TTC549 (cell line): Measurements from ENCODE around the gene TGFB1I1.
"Not testable (repeated sequence)": the region's sequence is repeated elsewhere in the genome, so short reads cannot be mapped to it uniquely, and the experiment has no call there.

Source experiments
- FAIRE-seq: peaks from 2 replicates; lab custom pipeline; 2012; peaks lifted over from hg19 to GRCh38; lab: Jason Lieb, UNC

The TGFB1I1 gene

DNA sequence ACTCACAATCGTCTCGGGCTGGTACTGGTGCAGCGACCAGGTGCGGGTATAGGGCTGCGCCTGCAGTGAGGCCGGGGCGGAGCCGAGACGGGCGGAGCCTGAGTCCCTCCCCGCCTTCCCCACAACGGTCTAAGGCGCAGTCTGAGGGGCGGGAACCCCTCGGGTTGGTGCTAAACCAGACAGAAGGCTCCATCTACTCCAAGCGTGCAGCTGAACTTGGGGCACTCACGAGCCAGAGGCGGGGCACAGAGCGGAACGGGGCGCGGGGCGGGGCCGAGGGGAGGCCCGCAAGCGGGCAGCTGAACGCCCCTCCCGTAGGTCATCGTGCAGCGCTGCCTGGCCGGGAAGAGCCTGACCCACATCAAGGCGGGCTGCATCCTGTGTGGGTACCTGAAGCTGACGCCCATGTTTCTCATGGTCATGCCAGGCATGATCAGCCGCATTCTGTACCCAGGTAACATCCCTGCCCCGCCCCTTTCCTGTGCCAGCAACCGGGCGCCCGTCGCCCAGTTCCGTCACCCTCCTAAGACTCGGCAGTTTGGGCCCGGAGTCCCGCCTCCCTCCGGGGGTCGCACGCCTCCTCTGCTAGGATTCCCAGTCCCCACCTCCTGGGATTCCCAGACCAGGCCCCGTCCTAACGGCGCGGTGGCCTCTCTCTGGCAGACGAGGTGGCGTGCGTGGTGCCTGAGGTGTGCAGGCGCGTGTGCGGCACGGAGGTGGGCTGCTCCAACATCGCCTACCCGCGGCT, 15.9 kb downstream of the TGFB1I1 start:
- no peak for FAIRE-seq

DNA sequence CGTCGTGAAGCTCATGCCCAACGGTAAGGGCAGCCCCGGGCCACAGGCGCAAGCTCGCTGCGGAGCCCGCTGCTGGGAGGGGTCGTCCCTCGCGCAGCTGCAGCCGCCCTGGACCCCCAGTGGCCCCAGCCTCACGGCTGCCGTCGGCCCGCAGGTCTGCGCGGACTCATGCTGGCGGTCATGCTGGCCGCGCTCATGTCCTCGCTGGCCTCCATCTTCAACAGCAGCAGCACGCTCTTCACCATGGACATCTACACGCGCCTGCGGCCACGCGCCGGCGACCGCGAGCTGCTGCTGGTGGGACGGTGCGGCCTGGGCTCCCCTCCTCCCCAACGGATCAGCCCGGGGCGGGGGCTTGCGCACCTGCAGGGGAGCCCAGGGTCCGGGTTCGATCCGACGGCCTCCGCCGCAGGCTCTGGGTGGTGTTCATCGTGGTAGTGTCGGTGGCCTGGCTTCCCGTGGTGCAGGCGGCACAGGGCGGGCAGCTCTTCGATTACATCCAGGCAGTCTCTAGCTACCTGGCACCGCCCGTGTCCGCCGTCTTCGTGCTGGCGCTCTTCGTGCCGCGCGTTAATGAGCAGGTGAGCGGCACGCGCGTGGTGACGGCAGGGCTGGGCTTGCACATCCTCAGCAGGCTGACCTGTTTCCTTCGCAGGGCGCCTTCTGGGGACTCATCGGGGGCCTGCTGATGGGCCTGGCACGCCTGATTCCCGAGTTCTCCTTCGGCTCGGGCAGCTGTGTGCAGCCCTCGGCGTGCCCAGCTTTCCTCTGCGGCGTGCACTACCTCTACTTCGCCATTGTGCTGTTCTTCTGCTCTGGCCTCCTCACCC, 16.7 kb downstream of the TGFB1I1 start:
- no peak for FAIRE-seq

DNA sequence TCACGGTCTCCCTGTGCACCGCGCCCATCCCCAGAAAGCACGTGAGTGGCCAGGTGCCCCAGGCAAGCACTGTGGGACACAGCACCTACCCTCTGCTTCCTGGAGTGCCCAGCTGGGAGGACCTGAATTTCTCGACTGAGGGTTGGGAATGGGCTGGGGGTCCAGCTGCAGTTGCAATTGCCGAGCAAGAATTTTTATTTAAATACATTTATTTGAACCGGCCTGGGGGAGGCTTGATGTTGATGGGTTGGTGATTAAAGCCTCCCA, 17.3 kb downstream of the TGFB1I1 start:
- FAIRE-seq, result no peak

DNA sequence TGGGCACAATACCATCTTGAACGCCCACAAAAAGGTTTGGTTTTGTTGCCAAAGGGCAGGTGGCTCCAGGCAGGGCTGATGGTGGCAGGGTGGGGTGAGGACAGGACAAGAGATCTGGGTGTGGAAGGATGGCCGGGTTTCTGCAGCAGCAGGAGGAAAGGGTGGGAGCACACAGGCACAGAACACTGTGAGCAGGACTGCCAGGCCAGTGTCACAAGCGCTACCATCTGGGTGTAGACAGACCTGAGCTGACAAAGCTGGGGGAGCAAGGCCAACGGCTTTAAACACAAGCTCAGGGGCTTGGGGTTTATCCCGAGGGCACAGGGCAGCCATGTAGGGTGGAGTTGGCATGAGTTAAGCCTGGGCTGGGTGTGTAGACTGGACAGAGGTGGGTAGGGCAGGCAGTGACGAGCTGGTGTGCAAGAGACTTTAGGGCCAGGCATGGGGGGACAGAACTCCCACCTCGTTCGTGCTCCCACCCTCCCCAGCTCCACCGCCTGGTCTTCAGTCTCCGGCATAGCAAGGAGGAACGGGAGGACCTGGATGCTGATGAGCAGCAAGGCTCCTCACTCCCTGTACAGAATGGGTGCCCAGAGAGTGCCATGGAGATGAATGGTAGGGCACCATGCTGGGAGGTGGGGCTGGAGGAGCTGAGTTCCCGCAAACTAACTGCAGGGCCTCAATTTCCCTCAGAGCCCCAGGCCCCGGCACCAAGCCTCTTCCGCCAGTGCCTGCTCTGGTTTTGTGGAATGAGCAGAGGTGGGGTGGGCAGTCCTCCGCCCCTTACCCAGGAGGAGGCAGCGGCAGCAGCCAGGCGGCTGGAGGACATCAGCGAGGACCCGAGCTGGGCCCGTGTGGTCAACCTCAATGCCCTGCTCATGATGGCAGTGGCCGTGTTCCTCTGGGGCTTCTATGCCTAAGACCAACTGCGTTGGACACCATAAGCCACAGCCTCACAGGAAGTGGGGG, 17.9 kb downstream of the TGFB1I1 start:
- FAIRE-seq, result no peak

DNA sequence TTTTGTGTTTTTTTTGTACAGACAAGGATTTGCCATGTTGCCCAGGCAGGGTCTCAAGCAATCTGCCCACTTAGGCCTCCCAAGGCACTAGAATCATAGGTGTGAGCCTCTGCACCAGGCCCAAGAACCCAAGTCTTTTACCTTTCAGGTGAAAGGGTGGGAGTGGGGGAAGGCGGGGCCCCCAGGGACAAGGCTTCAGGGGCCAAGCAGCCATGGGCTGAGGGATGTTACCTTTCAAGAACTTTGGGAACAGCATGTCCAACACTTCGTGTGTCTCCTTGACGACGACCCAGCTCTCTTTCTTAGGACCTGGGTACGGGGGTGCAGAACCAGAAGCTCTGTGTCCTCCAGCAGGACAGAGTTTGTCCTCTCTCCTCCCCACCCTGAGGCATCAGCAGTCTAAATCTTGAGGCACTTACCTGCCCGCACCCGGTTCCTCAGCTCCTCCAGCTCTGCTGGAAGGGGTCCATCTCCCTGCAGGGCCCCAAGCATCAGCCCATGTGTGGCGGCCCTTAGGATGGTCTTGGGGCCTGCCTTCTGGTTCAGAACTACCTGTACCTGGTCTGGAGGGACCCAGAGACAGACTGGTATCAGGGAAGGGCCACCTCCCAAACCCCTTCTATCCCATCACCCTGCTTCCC, 19.9 kb downstream of the TGFB1I1 start:
- no peak for FAIRE-seq

DNA sequence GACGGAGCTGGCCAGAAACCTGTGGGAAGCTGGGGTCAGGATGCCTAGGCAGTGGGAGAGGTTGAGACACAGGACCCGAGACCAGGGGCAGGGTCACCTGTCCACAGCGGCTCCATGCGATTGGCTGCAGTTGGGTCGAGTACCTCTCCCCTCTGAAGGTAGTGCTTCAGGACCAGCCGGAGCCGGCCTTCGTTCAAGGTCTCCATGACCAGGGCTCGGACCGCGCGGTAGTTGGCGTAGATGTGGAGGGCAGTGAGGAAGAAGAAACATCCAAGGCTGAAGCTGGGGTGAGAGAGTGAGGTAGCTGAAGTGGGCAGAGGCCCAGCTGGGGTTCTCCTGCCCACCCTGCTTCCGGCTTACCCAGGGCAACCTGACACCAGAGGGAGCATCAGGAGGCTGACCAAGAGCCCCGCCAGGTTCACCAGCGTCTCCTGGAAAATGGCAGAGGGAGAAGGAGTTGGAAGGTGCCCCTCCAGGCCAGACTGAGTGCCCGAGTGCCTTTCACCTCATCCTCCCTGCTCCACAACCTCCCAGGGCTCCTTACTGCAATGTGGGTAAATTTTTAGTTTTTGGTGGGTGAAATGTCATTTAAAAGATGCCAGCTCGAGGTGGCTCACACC, 21.7 kb downstream of the TGFB1I1 start:
- FAIRE-seq, result no peak

DNA sequence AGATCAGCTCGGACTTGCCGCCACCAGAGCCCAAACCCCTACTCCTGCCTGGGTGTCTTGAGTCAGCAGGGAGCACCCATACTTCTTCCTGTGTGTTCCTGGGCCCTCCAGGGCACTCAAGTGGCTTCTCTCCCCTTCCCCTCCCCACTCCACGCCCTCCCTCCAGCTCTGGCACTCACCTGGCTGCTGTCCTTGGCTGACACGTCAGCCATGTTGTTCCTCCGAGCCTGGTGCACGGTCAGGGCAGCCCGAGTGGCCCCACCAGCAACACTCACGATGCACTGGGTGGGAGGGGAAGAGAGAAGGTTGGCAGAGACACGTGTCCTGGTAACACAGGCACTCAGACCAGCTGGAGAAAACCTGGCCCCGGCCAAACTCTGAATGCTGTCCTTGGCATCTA, 24.7 kb downstream of the TGFB1I1 start:
- FAIRE-seq, result no peak

DNA sequence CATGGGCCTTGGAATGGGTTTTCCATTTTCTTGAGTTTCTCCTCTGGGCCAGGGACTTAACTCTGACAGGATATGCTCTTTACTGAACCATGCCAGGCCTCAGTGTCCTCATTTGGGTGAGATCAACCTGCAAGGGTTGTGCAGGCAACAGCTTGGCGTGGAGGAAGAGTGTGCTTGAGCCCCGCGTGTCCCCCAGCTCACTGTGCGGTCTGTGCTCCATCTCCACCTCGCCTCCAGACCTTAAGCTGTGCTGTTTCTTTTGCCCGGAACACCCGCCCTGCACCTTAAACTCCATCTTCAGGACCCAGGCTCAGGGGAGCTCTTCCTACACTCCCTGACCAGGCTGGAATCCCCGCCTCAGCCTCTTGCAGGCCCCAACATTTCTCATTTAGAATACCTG, 26.5 kb downstream of the TGFB1I1 start:
- FAIRE-seq, result no peak

DNA sequence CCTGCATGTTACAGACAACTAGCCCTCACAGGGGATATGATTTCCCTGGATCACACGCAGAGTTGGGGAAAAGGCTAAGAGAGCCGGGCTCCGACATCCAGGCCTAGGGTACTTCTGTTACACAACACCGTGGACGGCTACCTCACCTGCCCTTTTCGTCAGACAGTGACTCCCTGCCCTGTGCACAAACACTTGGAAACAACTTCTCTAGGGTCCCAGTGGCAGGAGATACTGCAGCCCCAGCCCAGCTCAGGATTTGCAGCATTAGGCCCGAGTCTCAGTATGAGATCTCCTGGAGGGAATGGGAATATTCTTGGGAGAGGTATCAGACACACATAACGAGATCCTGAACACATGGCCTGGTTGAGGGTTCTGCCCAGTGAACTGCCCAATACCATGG, 28.0 kb downstream of the TGFB1I1 start:
- no peak for FAIRE-seq

DNA sequence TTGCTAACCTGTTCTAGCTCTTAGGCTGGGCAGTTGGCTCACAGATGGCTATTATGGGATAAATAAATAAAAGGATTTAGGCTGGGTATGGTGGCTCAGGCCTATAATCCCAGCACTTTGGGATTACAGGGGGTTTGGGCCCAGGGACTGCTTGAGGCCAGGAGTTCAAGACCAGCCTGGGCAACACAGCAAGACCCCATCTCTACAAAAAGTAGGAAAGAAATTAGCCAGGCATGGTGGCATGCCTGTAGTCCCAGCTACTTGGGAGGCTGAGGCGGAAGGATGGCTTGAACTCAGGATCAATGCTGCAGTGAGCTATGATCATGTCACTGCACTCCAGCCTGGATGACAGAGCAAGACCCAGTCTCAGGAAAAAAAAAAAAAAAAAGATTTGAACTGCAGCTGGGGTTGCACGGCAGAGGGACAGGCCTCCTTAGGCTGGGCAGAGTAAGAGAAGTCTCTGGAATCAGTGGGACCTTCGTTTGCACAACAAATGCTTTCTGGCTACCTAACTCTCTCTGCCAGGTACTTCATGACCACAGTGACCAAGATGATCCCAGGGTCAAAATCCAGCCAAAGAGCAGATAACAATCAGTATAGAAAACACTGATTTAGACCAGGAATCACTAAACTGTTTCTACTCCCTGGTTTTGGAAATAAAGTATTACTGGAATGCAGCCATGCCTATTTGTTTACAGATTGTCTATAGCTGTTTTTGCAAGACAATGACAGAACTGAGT, 29.4 kb downstream of the TGFB1I1 start:
- no peak for FAIRE-seq

DNA sequence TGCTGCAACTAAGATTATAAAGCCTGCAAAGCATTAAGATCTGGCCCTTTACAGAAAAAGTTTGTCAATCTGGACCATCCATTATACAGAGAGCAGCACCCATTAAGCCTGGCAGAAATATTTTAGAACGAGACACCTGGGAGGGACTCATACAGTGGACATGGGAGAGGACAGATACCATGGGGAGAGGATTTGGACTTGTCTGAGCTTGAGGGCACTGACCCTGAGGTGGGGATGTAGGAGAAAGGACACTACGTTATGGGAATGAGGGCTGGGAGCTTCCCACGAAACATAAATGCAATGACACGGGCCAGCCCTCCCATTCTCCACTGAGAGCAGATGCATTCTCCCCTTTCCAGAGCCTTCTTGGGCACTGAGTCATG, 30.0 kb downstream of the TGFB1I1 start:
- no peak for FAIRE-seq

DNA sequence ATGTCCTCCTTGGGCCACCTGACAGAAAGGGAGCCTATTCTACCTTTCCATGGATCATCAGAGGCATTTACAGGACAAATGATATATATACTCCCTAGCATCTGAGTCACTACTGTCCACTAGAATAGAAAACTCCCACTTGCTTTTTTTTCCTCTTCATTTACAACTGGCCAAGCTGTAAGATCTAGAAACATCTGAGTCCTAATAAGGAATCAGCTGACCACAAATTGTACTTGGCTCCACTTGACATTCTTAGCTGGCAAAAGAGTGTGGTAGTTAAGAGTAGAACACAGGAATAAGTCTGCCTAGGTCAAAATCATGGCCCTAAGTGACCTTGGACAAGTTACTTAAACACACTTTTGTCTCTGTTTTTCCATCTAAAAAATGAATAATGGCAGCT, 31.0 kb downstream of the TGFB1I1 start:
- no peak for FAIRE-seq

DNA sequence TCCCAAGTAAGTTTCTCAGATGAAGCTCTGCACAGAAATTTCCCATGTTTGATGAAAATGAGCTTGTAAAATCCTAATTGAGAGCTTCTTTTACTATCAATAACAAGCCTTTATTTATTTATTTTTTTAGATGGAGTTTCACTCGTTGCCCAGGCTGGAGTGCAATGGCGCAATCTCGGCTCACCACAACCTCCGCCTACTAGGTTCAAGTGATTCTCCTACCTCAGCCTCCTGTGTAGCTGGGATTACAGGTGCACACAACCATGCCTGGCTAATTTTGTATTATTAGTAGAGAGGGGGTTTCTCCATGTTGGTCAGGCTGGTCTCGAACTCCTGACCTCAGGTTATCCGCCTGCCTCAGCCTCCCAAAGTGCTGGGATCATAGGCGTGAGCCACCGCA, 31.6 kb downstream of the TGFB1I1 start:
- not testable (repeated sequence) for FAIRE-seq

DNA sequence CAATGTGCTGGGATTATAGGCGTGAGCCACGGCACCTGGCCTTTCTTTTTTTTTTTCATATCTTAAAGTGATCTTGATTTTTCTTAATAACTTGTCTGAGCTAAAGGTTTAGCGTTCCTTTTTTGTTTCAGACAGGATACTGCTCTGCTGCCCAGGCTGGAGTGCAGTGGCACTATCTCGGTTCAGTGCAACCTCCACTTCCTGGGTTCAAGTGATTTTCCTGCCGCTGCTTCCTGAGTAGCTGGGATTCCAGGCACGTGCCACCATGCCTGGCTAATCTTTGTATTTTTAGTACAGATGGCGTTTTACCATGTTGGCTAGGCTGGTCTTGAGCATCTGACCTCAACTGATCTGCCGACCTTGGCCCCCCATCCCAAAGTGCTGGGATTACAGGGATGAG, 32.2 kb downstream of the TGFB1I1 start:
- FAIRE-seq, result no peak

DNA sequence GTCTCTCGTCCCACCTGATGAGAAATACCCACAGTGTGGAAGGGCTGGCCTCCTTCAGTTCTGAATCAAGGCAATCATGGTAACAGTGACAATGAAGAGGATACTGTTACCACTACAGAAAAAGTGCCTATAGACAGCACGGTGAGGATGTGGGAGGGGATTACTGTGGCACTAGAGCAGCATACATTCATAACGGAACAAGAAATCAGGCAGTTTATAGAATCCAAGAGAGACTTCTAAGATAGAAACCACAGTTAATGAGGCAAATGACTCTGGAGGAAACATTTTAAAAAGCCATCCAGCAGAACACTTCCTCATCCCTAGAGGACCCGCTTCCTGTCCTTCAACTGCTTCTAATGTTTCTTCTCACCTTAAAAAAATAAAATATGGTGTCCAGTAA, 33.5 kb downstream of the TGFB1I1 start:
- FAIRE-seq, result no peak

DNA sequence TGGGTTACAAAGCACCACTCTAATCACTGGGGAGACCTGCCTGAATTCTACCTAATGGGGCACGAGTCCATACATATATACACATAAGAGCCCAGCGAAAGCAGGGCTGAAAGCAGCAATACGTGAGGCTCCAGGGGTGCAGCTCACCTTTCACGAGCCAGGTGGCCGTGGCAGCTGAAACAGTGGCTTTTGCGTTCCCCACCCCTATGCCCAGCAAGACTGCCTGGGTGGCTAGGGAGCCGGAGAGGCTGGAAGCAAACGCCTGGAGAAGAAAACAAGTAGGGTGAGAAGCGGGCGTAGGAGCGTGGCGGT, 35.6 kb downstream of the TGFB1I1 start:
- no peak for FAIRE-seq

DNA sequence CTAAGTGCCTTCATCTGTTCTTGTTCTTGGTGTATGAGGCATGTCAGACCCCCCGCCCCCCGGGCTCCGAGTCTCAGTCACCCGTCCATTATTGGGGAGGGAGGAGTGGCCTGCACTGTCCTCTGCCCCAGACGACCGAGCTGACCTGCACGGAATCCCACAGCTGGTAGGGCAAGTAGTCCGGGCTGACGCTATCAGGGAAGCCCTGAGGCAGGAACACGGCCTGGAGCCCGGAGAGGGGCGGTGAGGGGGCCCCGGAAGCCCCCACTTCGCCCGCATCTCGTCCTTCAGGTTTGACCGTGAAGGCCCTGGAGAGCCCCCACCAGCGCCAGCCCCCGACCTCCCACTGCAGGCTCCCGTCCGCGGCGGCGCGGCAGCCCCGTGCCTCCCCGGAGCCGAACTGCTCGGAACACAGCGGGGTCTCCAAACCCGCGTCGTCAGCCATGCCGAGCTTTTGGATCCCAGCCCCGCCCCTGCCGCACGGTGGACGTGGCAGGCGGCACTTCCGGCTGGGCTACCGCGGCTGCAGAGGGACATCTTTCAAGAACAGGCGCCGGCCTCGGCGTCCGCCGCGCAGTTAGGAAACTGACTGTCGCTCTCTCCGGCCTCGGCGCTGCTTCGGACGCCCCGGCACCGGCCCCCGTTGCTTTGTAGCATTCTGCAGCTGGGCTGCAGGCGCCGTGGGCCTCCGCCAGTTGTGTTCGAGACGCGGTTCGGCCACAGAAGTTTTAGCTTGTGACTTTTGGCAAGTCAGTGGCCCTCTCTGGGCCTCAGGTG, 36.2 kb downstream of the TGFB1I1 start, which contains the start of gene RUSF1:
TSS of gene RUSF1 (minus strand) at position 463 of the 777 bp plus-strand sequence. CDS start at position 445, 18 bp downstream.
- FAIRE-seq, result no peak

DNA sequence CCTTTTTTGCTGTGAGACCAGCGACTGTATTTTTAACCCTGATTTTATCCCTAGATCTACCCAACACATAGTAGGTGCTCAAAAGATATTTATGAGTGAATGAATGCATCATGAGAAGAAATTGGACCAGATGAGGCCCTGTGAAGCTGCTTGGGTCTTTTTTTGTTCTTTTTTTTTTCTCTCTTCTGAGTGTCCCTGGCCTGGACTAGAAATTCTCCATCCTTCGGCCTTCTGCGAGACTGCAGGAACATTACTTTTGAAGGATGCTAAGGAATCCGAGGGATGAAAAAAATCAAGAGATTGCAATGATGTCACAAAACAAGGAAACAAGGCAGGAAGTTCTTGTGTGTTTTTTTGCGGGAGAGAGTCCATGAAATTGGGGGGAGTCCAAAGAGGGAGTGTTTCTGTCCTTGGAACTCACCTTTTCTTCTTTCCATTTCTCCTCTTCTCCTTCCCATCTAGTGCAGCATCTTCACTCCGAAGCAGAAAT, 36.8 kb downstream of the TGFB1I1 start:
- no peak for FAIRE-seq

DNA sequence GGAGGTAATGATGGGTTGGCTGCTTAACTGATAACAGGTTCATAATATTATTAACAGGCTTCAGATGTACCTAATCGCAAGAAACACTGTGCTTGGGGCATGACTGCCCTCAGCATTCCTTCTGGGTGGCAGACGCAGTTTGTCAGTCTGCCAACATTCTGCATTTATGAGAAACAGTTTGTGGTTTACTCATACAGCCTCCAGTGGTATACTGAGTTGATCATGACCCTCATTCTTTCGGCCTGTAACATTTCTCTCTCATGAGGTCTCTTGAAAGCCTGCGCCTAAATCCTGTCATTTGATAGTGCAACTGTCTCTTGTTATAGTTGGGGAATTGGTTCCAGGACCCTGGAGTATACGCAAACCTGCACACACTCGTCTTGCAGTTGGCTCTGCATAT, 41.2 kb downstream of the TGFB1I1 start:
- FAIRE-seq, result no peak

DNA sequence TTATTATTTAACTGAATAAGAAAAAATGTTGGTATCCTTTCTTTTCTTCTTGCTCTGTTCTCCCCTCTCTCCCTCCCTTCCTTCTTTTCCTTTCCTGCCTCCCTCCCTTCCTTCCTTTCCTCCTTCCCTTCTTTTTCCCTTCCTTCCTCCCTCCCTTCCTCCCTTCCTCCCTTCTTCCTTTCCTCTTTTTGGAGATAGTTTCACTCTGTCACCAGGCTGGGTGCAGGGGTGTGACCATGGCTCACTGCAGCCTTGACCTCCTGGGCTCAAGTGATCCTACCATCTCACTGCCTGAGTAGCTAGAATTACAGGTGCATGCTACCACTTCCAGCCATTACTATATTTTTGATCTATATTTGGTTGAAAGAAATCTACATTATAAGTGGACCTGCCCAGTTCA, 41.9 kb downstream of the TGFB1I1 start:
- FAIRE-seq, result no peak
